ENCODE data around the gene ZNF438. TPM values are rescaled to one million over a fixed set of nuclear protein-coding genes. Genes with fewer than 3 reads are reported as not detected.

The ZNF438 gene
- total and polyA plus RNA-seq, 9 donors: 6.2 to 12.7 (median 7.1) TPM

GRCh38 chr10:31023558-31023957, 8.1 kb downstream of the ZNF438 start:
- no peaks in the 10 kb centered on the region for H3K9me3 ChIP-seq
- H3K27ac ChIP-seq: no peak overlapping the region
- no peak for DNase-seq
- H3K27me3 ChIP-seq: no peaks in the 10 kb centered on the region
- TF ChIP-seq POLR2A (IDR thresholded peaks at IDR 0.05) (no peak), CTCF (IDR thresholded peaks at IDR 0.05) (no peak), EP300 (IDR thresholded peaks at IDR 0.05) (no peak)
- intact Hi-C loops (cut with DNase I): loop anchor here in 1 of 4 donors (10.0 kb wide), 1 partner anchor 671 kb away; no protein-coding TSS in a partner anchor
- H3K4me3 ChIP-seq: no peak overlapping the region
- 93 to 95% (median 94%) methylated on average over 5 of the region's 5 CpGs for WGBS, 3 donors
- peaks cover 2% of the 10 kb centered on the region for H3K4me1 ChIP-seq (ENCODE audit: insufficient read depth)
- H3K36me3 ChIP-seq: no peaks in the 10 kb centered on the region

- Histone ChIP-seq H3K4me3 (no peak overlapping the region), H3K27ac (no peak overlapping the region)
- intact Hi-C loops (cut with DNase I): loop anchor here in 1 of 4 donors (10.0 kb wide), 1 partner anchor 675 kb away; no protein-coding TSS in a partner anchor
Measured at GRCh38 chr10:31020209-31020608, 11.5 kb downstream of the ZNF438 start.

GRCh38 chr10:31018962-31019361, 12.7 kb downstream of the ZNF438 start:
- Histone ChIP-seq H3K27me3 (no peaks in the 10 kb centered on the region), H3K27ac (no peak overlapping the region), H3K4me1 (ENCODE audit: insufficient read depth) (peaks cover 4% of the 10 kb centered on the region), H3K4me3 (no peak overlapping the region), H3K36me3 (no peaks in the 10 kb centered on the region), H3K9me3 (no peaks in the 10 kb centered on the region)
- TF ChIP-seq POLR2A (IDR thresholded peaks at IDR 0.05) (no peak), CTCF (IDR thresholded peaks at IDR 0.05) (no peak), EP300 (IDR thresholded peaks at IDR 0.05) (no peak)
- WGBS, 3 donors: 82 to 86% (median 85%) methylated on average over 2 of the region's 2 CpGs
- intact Hi-C loops (cut with DNase I): no loop called here
- no peak for DNase-seq

More at GRCh38 chr10:31020209-31020608, 11.5 kb downstream of the ZNF438 start:
- 48 to 66% (median 59%) methylated on average over 5 of the region's 5 CpGs for WGBS, 3 donors
- H3K27me3 ChIP-seq: no peaks in the 10 kb centered on the region
- H3K9me3 ChIP-seq: no peaks in the 10 kb centered on the region
- TF ChIP-seq EP300 (IDR thresholded peaks at IDR 0.05) (no peak), POLR2A (IDR thresholded peaks at IDR 0.05) (no peak), CTCF (IDR thresholded peaks at IDR 0.05) (no peak)
- DNase-seq: no peak
- no peaks in the 10 kb centered on the region for H3K36me3 ChIP-seq
- peaks cover 4% of the 10 kb centered on the region for H3K4me1 ChIP-seq (ENCODE audit: insufficient read depth)

GRCh38 chr10:31018356-31018750, 13.3 kb downstream of the ZNF438 start:
- intact Hi-C loops (cut with DNase I): no loop called here

More at GRCh38 chr10:31018356-31018750, 13.3 kb downstream of the ZNF438 start:
- Histone ChIP-seq H3K4me3 (no peak overlapping the region), H3K36me3 (no peaks in the 10 kb centered on the region), H3K27me3 (no peaks in the 10 kb centered on the region), H3K27ac (no peak overlapping the region), H3K4me1 (ENCODE audit: insufficient read depth) (peaks cover 4% of the 10 kb centered on the region), H3K9me3 (no peaks in the 10 kb centered on the region)
- TF ChIP-seq POLR2A (IDR thresholded peaks at IDR 0.05) (no peak), CTCF (IDR thresholded peaks at IDR 0.05) (no peak), EP300 (IDR thresholded peaks at IDR 0.05) (no peak)
- DNase-seq: no peak
- WGBS, 3 donors: 88 to 97% (median 95%) methylated on average over 3 of the region's 3 CpGs
